Measurements from ENCODE around the gene UBE2G1.

UBE2G1 gene

DNA sequence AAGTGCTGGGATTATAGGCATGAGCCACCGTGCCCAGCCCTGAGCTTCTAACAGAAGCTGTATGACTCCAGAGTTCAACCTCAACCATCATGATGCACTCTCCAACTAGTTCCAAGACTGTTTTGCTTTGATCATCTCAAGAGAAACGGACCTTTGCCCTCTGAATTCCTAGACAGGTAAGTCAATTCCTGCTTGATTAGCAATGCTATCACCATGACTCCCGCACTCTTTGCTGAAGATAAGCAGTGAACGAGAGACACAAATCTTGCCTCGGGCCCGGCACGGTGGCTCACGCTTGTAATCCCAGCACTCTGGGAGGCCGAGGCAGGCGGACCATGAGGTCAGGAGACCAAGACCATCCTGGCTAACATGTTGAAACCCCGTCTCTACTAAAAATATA lies 124.9 kb downstream of the UBE2G1 start:
- no peak for DNase-seq

DNA sequence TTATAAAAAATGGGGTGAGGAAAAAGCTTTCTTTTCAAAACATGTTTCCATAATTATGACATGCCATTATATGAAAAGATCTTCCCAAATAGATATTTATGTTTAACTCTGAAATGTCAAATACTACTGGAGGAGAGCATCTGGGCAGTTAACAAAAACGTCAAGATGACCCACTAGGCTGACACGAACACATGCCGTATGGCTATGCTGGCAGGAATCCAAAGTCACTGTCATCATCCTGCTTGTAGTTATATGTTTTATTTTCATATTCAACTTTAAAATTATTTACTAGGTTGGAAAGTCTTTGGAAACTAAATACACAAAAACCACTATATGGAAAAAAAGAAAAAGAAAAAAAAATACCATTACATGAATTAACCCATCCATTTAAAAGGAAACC lies 130.0 kb downstream of the UBE2G1 start:
- no peak for DNase-seq

DNA sequence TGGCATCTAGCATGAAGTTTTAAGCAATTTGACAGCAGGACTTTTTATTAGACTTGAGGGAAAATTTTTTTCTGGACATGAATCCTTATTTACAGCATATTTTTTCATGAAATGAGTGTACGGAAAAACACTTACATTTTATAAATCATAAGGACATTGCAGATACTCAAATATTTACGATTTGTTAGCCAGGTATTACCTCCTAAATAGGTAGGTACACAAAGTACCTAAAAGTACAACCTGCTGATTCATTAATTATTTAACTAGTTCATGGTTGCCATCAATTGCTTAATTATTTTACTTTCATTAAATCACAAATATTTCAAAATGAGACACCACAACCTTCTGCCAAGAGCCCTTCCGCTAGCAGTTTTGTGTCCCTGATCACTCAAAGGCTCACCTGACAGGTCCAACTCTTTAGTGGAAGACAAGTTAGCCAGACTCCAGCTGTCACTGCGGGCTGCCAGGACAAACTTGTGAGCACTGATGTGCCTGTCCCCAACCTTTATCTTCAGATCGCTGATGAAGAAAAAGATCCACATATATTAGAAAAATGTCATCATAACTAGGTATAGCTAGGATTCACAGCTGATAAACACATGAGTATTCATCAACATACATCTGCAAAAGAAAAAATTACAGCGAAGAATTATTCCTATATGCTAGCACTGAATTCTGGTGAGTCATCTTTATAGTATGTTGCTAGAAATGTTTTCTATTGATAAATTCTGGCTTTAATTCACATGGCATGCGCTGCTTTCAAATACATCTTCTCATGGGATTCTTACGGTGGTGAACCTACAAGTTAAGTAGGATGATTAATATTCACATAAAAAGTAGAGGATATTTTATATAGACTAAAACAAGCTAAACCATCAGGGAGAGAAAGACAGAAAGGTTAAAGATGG lies 130.8 kb downstream of the UBE2G1 start:
- no peak for DNase-seq

DNA sequence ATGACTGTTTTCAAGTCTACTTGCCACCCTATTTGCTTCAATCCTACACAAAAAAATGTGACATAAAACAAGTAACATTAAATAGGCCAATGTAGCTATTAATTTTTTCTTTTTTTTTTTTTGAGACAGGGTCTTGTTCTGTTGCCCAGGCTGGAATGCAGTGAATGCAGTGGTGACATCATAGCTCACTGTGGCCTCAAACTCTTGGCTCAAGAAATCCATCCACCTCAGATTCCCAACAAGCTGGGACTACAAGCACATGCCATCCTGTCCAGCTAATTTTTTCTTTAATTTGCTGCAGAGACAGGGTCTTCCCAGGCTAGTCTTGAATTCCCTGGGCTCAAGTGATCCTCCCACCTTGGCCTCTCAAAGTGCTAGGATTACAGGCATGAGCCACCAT lies 132.1 kb downstream of the UBE2G1 start:
- no peak for DNase-seq

DNA sequence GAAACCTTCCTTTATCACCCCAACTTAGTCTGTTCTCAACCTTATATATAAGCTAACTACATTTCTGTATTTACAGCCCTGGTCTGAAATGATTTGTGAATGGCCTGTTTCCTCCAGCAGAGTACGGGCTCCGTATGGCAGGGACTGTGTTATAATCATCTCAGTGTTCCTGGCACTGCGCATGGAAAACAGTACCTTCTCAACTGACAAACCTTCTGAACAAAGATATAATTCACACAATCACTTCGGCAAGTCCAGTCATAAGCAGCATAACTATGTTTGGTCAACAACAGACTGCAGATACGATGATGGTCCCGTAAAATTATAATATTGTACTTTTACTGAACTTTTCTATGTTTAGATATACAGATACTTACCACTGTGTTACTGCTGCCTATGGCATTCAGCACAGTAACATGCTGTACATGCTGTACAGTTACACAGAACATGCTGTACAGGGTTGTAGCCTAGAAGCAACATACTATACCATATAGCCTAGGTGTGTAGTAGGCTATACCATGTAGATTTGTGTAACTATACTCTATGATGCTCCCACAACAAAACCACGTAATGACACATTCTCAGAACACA lies 132.7 kb downstream of the UBE2G1 start:
- DNase-seq: no peak

DNA sequence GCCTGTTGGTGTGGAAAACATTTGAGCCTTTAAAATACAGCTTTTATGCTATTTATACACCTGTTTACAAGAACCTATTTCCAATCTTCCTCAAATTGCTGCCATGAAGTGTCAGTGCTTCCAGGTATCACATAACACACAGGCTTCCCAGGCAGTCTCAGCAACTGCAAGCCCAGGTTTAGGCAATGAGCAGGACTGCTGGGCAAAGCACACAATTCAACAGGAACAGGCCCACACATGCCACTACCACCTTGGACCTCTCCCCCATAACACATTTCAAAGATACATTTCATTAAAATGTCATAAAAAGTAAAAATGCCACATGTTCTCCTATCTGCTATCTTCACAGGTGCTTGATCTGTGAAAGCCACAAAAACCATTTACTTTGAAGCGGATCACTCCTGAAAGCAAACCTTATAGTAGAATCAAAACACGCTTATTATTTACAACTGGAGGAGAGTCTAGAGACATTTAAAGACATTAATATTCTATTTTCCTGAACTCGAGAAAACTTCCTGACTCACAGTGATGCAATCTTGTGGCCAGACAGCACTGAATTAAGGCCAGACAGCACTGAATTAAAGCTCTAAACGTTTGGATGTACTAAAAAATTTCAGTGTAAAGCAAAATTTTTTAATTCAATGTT lies 134.2 kb downstream of the UBE2G1 start:
- no peak for DNase-seq

DNA sequence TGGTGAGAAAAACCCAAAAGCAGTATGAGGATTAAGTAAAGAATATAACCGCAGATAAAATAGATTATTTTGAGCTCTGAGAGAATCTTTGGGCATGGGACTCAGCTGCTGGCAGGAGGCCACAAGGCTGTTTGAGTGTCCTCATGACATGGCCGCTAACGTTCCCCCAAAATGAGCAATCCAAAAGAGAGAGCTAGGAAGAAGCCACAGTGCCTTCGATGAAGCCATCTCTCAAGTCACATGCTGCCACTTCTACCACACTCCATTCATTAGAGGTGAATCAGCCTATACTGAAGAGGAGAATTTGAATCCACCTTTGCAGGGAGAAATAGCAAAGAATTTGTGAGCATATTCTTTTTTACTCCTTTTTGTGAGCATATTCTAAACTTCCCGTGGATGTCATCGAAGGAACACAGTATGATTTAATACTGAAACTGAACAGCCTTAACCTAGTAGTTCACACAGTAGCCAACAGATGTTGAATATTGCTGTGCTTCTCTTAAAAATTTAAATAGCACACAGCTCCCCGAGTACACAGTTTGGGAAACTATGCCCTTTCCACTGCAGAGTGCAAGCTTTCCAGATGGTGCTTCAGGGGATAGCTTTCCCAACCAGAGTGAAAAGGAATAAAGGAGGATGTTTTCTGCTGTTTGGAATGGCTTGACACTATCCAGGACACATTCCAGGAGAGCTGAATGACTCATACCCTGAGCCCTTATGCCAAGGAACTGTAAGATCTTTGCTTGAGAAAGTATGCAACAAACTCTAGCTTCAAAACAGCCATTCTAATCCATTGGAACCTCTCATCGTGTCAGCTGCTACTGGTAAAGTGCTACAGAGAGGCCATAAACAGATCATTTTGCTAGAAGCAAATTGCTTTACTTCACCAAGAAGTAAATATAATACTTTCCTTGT lies 136.6 kb downstream of the UBE2G1 start:
- DNase-seq: no peak

DNA sequence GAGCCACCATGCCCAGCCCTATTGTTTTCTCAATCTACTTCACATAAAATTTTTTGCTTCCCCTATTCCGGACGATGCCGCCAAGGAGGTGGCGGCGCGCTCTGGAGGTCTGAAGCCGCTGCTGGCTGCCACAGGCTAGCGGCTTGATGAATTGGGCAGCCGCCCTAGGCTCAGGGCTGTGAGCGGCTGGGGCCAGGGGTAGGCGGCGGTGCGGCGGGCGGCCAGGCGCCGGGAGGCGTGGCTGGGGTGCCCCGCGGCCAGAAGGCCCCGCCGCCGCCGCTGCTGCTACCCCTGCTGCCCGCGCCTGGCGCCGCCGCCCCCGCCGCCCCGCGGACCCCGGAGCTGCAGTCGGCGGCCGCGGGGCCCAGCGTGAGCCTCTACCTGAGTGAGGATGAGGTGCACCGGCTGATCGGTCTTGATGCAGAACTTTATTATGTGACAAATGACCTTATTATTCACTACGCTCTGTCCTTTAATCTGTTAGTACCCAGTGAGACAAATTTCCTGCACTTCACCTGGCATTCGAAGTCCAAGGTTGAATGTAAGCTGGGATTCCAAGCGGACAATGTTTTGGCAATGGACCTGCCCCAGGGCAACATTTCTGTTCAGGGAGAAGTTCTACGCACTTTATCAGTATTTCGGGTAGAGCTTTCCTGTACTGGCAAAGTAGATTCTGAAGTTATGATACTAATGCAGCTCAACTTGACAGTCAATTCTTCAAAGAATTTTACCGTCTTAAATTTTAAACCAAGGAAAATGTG lies 144.4 kb downstream of the UBE2G1 start:
- no peak for DNase-seq

DNA sequence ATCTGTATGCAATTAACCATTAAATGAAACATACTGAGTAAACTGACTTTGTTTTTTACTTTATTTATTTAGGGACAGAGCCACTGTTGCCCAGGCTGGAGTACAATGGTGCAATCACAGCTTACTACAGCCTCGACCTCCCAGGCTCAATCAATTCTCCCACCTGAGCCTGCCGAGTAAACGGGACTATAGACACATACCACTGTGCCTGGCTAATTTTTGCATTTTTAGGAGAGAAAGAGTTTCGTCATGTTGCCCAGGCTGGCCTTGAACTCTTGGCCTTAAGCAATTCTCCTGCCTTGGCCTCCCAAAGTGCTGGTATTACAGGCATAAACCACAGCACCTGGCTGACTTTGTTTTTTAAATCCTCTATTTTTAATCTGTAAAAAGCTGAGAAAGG lies 145.3 kb downstream of the UBE2G1 start:
- no peak for DNase-seq

DNA sequence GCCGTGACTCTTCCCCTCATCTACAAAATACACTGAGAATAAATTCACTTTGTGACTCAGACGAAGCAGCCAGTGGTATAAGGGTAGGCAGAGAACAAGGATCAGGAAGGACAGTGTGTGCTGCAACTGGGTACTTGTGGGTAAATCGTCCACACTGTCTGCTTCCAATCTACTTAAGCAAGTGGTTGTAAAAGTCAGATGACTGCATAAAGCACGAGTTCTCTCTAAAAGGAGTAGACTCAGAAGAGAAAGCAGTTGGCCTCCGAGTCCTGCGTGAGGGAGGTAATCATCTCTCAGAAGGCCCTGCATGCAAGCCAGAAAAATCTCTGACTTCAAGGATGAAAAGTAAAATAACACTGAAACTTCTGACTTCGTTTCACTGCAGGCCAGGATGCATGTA lies 145.8 kb downstream of the UBE2G1 start:
- no peak for DNase-seq

All from stimulated activated CD4-positive, alpha-beta T cell treated with anti-CD3 and anti-CD28 coated beads, Interleukin-1b, Interleukin-23, amount 100 ng/mL, for 48 hours (primary cell).